Measurements from ENCODE around the gene CFAP221.

The CFAP221 gene

DNA sequence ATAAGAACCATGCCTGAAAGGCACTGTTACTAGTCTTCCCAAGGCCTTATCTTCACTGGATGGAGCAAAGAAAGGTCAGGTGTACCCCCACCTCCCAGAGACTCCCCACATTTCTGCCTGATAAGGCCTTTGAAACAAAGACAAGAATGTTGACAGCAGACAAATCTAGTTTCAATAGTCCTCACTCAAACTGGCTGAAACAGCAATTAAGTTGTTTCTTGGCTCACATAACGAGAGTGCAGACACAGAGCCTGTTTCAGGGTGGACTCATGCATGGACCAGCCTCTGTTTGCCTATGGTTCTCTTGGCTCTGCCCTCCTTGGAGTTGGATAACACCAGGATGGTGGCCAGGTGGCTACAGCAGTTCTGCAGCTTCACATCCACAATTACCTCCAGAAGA lies 7.5 kb upstream of the CFAP221 start:
- TF ChIP-seq, protein P1, sequence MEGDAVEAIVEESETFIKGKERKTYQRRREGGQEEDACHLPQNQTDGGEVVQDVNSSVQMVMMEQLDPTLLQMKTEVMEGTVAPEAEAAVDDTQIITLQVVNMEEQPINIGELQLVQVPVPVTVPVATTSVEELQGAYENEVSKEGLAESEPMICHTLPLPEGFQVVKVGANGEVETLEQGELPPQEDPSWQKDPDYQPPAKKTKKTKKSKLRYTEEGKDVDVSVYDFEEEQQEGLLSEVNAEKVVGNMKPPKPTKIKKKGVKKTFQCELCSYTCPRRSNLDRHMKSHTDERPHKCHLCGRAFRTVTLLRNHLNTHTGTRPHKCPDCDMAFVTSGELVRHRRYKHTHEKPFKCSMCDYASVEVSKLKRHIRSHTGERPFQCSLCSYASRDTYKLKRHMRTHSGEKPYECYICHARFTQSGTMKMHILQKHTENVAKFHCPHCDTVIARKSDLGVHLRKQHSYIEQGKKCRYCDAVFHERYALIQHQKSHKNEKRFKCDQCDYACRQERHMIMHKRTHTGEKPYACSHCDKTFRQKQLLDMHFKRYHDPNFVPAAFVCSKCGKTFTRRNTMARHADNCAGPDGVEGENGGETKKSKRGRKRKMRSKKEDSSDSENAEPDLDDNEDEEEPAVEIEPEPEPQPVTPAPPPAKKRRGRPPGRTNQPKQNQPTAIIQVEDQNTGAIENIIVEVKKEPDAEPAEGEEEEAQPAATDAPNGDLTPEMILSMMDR (IDR thresholded peaks at IDR 0.05): no peak

GRCh38 chr2:119537792-119538191 lies 6.5 kb upstream of the CFAP221 start:
- TF ChIP-seq, protein P1 (IDR thresholded peaks at IDR 0.05): no peak

- TF ChIP-seq, protein P1 (IDR thresholded peaks at IDR 0.05): no peak
Measured at GRCh38 chr2:119541476-119541875, 2.8 kb upstream of the CFAP221 start.

DNA sequence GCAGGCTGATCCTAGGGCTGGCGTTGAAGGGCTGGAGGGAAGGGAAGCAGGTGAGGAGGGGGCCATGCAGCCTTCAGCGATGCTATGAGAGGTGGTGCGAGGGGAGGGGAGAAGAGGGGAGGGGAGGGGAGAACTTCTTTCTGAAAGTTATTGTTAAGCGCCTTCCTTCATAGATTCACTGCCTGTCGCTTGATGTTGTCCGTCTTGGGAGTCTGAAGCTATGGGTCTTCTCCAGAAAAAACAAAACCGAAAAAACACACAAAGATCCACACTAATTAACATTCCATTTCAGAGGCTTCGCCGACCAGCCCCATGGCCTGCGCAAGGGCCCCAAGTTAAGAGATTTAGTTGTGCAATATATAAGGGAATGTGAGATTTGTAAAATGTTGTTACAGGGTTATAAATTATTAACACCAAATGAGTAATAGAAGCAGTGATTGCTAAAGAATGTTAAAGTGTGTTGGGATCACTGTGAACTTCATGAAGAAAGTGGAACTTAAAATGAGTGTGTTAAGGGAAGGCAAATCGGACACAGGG lies 758 bp downstream of the CFAP221 start:
- TF ChIP-seq, protein P1 (IDR thresholded peaks at IDR 0.05): no peak

DNA sequence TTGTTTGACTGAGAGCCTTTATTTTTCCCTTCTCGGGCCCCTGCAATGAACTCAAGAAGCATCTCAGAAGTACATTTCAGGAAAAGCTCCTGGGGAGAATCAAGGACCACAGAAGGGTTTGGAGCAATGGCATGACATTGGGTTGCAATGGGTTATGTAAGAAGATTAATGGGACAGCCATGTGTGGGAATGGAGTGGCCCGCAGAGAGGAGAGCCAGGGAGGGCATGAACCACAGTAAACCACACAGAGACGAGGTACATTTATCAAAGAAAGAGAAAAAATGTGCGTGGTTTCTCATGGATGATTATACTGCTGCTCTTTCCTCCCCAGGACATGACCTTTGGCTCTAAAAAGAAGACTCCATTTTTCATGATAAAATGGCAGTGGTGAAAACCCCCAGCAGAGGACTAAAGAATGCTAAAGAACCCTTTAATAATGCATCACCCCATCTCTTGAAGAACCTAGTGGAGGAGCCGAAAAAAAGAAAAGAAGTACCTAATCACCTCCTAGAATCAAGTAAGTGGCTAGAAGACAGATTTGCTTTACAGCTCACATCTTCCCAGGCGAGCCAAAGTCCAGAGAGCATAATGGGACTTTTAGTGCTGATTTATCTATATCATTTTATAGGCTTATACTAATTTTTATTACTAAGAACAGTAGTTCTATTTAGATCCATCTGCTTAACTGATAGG lies 1.7 kb downstream of the CFAP221 start:
- TF ChIP-seq, protein P1 (IDR thresholded peaks at IDR 0.05): no peak

GRCh38 chr2:119546447-119546767 lies 2.2 kb downstream of the CFAP221 start:
- TF ChIP-seq, protein P1 (IDR thresholded peaks at IDR 0.05): no peak

DNA sequence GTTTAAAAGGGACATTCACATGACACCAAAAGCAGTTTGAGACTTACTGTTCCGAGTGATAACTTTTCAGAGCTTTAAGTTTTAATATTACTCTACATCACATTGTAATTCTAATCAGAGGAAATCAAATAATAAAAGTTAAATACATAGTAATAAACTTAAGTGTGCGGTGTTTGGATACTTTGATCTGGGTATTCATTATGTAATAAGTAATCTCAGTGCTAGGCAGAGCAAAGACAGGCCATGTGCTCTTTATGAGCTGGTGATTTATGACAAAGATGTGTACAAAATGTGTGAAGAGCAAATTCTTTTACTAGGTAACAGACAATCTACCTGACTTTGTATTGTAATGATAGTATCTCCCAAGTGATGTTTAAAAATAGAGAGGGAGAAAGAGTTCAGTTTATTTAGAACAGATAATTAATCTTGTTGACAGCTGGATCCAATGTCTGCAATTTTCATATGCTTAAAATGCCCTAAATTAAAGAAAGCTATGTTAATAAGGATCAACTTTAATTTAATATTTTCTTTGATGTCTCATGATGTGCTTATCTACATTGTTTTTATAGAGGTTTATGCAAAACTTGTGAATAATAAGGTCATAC lies 4.4 kb downstream of the CFAP221 start:
- TF ChIP-seq, protein P1 (IDR thresholded peaks at IDR 0.05): no peak
